IMR-90 (cell line): ENCODE results near the gene ERMP1. TPM values are rescaled to one million over a fixed set of nuclear protein-coding genes. Genes with fewer than 3 reads are reported as not detected.

ENCODE experiments used
- ATAC-seq: fragments of 200-7000 bp; cut with Tn5 transposase; 2 replicates; pipeline ENCODE4 v1.9.1; 2020; ENCODE audit warnings: low read depth, mild to moderate bottlenecking, moderate library complexity
- BruUV-seq: library from RNA; stranded (reverse); fragments of 400-500 nt; replicated peaks from 2 replicates; lab custom pipeline; 2021; lab: Mats Ljungman, UMichigan
- CTCF ChIA-PET: fragments of 300-600 bp; formaldehyde crosslinking; extraction: SDS; loops from one replicate; lab custom pipeline; 2021; ENCODE audit warnings: antibody characterized with exemption; lab: Yijun Ruan, JAX
- POLR2A ChIA-PET: fragments of 300-600 bp; sonication (Branson Sonifier 250); formaldehyde crosslinking; loops from one replicate; lab custom pipeline; 2022; ENCODE audit warnings: antibody characterized with exemption; ENCODE audit not compliant: unreplicated experiment; lab: Charles Lee
- DNase-seq: peaks from one replicate; pipeline ENCODE4 v3.0.0; 2013
- H2AFZ ChIP-seq: replicated peaks from 2 replicates; pipeline ENCODE3; 2013; ENCODE audit warnings: low read length, mild to moderate bottlenecking; ENCODE audit not compliant: poor library complexity
- H2AK5ac ChIP-seq: 2 replicates; pipeline ENCODE4 v1.6.1; 2013; ENCODE audit warnings: low read depth, low read length, inconsistent platforms
- H2AK9ac ChIP-seq: replicated peaks from 2 replicates; pipeline ENCODE3; 2013; ENCODE audit warnings: mild to moderate bottlenecking, low read depth, low read length, moderate library complexity; ENCODE audit not compliant: poor library complexity
- H2BK120ac ChIP-seq: 2 replicates; pipeline ENCODE4 v1.6.1; 2013; ENCODE audit warnings: low read depth, low read length, inconsistent platforms
- H2BK15ac ChIP-seq: 3 replicates; pipeline ENCODE4 v1.6.1; 2013; ENCODE audit warnings: low read depth, low read length, inconsistent platforms
- H2BK20ac ChIP-seq: 2 replicates; pipeline ENCODE4 v1.6.1; 2013; ENCODE audit warnings: low read depth, mild to moderate bottlenecking, inconsistent platforms, low read length, moderate library complexity
- H2BK5ac ChIP-seq: 2 replicates; pipeline ENCODE4 v1.6.1; 2013; ENCODE audit warnings: mild to moderate bottlenecking, low read depth, low read length, inconsistent platforms; ENCODE audit not compliant: poor library complexity, severe bottlenecking
- H3K14ac ChIP-seq: replicated peaks from 2 replicates; pipeline ENCODE4 v1.6.1; 2013; ENCODE audit warnings: low read depth, low read length, inconsistent platforms
- H3K18ac ChIP-seq: 2 replicates; pipeline ENCODE4 v1.6.1; 2013; ENCODE audit warnings: low read depth, low read length, control low read depth
- H3K23ac ChIP-seq: 2 replicates; pipeline ENCODE4 v1.6.1; 2013; ENCODE audit warnings: low read depth, low read length, inconsistent platforms
- H3K27ac ChIP-seq: 2 replicates; pipeline ENCODE4 v1.5.1; 2013; ENCODE audit warnings: mild to moderate bottlenecking, control low read depth, low read length; ENCODE audit not compliant: insufficient read depth
- H3K27me3 ChIP-seq: 2 replicates; pipeline ENCODE4 v1.6.1; 2013; ENCODE audit warnings: low read length; ENCODE audit not compliant: control insufficient read depth, insufficient read depth
- H3K36me3 ChIP-seq: 2 replicates; pipeline ENCODE4 v1.6.1; 2013; ENCODE audit warnings: low read length, mixed read lengths; ENCODE audit not compliant: control insufficient read depth, insufficient read depth
- H3K4ac ChIP-seq: 2 replicates; pipeline ENCODE4 v1.6.1; 2013; ENCODE audit warnings: low read depth, low read length, inconsistent platforms
- H3K4me1 ChIP-seq: 2 replicates; pipeline ENCODE4 v1.6.1; 2013; ENCODE audit warnings: low read length, mixed read lengths; ENCODE audit not compliant: control insufficient read depth, insufficient read depth
- H3K4me2 ChIP-seq: 2 replicates; pipeline ENCODE4 v1.6.1; 2013; ENCODE audit warnings: low read depth, mild to moderate bottlenecking, control low read depth, low read length, moderate library complexity
- H3K4me3 ChIP-seq: 2 replicates; pipeline ENCODE4 v1.5.1; 2013; ENCODE audit warnings: low read depth, mild to moderate bottlenecking, control low read depth, low read length, moderate library complexity; ENCODE audit not compliant: insufficient read depth
- H3K56ac ChIP-seq: 2 replicates; pipeline ENCODE4 v1.6.1; 2013; ENCODE audit warnings: low read length, inconsistent platforms; ENCODE audit not compliant: insufficient read depth; ENCODE audit errors: extremely low read depth
- H3K79me1 ChIP-seq, 2 experiments: 2 replicates each; pipeline ENCODE4 v1.6.1; 2013; ENCODE audit warnings: low read length in 2 of 2, inconsistent platforms in 1 of 2, low read depth in 1 of 2
- H3K9ac ChIP-seq: 2 replicates; pipeline ENCODE4 v1.6.1; 2013; ENCODE audit warnings: low read depth, low read length, control low read depth
- H3K9me1 ChIP-seq: 2 replicates; pipeline ENCODE4 v1.6.1; 2013; ENCODE audit warnings: low read length, inconsistent platforms; ENCODE audit not compliant: insufficient read depth
- H3K9me3 ChIP-seq: 2 replicates; pipeline ENCODE4 v1.6.1; 2013; ENCODE audit warnings: low read length; ENCODE audit not compliant: control insufficient read depth, insufficient read depth
- H4K20me1 ChIP-seq: 2 replicates; pipeline ENCODE4 v1.6.1; 2013; ENCODE audit warnings: low read length, inconsistent platforms; ENCODE audit not compliant: insufficient read depth
- H4K5ac ChIP-seq: 2 replicates; pipeline ENCODE4 v1.6.1; 2013; ENCODE audit warnings: mild to moderate bottlenecking, low read depth, low read length, control low read depth
- H4K8ac ChIP-seq, 2 experiments: 2 replicates each; pipeline ENCODE4 v1.6.1; 2013; ENCODE audit warnings: low read depth in 2 of 2, low read length in 2 of 2, control low read depth in 1 of 2, inconsistent platforms in 1 of 2
- H4K91ac ChIP-seq: 2 replicates; pipeline ENCODE4 v1.6.1; 2013; ENCODE audit warnings: low read depth, low read length, inconsistent platforms; ENCODE audit not compliant: insufficient read depth
- CEBPB ChIP-seq: IDR thresholded peaks from 2 replicates; pipeline ENCODE4 v1.6.1; 2012; ENCODE audit warnings: low read depth, low read length, improper control_type of control experiment
- ELK1 ChIP-seq: fragments of 150-350 bp; IDR thresholded peaks from 2 replicates; pipeline ENCODE4 v1.6.1; 2016; ENCODE audit warnings: low read depth, mild to moderate bottlenecking, low read length, moderate library complexity, borderline replicate concordance
- FOS ChIP-seq: fragments of 150-350 bp; IDR thresholded peaks from 2 replicates; pipeline ENCODE4 v1.6.1; 2016; ENCODE audit warnings: low read depth, low read length
- MAFK ChIP-seq: IDR thresholded peaks from 2 replicates; pipeline ENCODE4 v1.6.1; 2012; ENCODE audit warnings: low read depth, low read length, improper control_type of control experiment
- MAZ ChIP-seq: IDR thresholded peaks from 2 replicates; pipeline ENCODE4 v1.6.1; 2012; ENCODE audit warnings: low read depth, mild to moderate bottlenecking, low read length, improper control_type of control experiment, moderate library complexity, borderline replicate concordance
- POLR2A ChIP-seq: IDR thresholded peaks from 2 replicates; pipeline ENCODE4 v1.6.1; 2012; ENCODE audit warnings: mild to moderate bottlenecking, low read depth, low read length
- RAD21 ChIP-seq: IDR thresholded peaks from 2 replicates; pipeline ENCODE4 v1.6.1; 2012; ENCODE audit warnings: low read length, improper control_type of control experiment
- RCOR1 ChIP-seq: IDR thresholded peaks from 2 replicates; pipeline ENCODE4 v1.6.1; 2012; ENCODE audit warnings: mild to moderate bottlenecking, low read length, improper control_type of control experiment; ENCODE audit not compliant: insufficient replicate concordance
- RFX5 ChIP-seq: IDR thresholded peaks from 2 replicates; pipeline ENCODE4 v1.8.0; 2012; ENCODE audit warnings: low read depth, mild to moderate bottlenecking, low read length, moderate library complexity
- WGBS, 2 experiments: methylation state at CpG; one replicate each; pipeline versions ENCODE4 v1.1.5 to v1.1.7; 2013; ENCODE audit warnings: missing lambda C conversion rate in 2 of 2; ENCODE audit not compliant: insufficient read length in 1 of 2; ENCODE audit errors: extremely low coverage in 2 of 2; 5-methylcytosine and 5-hydroxymethylcytosine counted together
- dilution Hi-C: fragments of 300-500 bp; cut with HindIII; formaldehyde crosslinking; loops from one replicate; pipeline ENCODE4 v1.14.3; 2018; ENCODE audit warnings: low sequenced_read_pairs; ENCODE audit not compliant: unreplicated experiment
- in situ Hi-C: fragments of 300-500 bp; cut with MboI; formaldehyde crosslinking; loops from 3 replicates; pipeline ENCODE4 v1.14.3; 2019; ENCODE audit warnings: low sequenced_read_pairs, inconsistent platforms, mixed read lengths
- intact Hi-C: fragments of 100-400 bp; cut with micrococcal nuclease; formaldehyde crosslinking; loops from 2 replicates; pipeline ENCODE4 v1.10.0; 2022
- polyA plus RNA-seq, 3 experiments: library from polyadenylated mRNA; depleted of rRNA; stranded (reverse); fragments of >200 nt; gene quantifications; 2 replicates each; pipeline ENCODE4 v1.2.3, GENCODE V29; 2012; ENCODE audit warnings: low replicate concordance in 1 of 3
- total RNA-seq: library from RNA; depleted of rRNA; stranded (reverse); fragments of >200 nt; gene quantifications from 2 replicates; pipeline ENCODE4 v1.2.3, GENCODE V29; 2012

ERMP1 gene
- total and polyA plus RNA-seq, 2 of the 4 experiments (the other 2 are of a cell fraction), result 2.2 to 4.7 TPM

DNA sequence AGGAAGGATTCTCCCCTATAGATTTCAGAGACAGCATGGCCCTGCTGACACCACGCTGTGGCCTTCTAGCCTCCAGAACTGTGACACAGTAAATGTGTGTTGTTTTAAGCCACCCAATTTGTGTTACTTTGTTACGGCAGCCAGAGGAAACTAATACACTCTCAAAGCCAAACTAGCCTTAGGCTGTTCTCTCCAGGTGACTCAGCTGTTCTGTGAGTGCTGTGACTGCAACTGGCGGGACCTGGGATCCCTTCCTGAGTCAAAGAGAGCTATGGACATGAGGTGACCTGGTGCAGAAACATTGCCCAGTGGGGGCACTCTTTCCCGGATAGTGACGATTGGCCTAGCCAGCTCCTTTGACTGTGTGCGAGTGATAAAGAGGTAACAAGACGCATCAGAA, 43.8 kb upstream of the ERMP1 start:
- no peak overlapping the region for H3K18ac ChIP-seq
- H3K9me1 ChIP-seq, result no peaks in the 10 kb centered on the region
- H3K4me2 ChIP-seq, result no peak overlapping the region
- H3K4me3 ChIP-seq, result no peak overlapping the region
- no peak overlapping the region for H3K27ac ChIP-seq
- H3K27me3 ChIP-seq, result no peaks in the 10 kb centered on the region
- no peaks in the 10 kb centered on the region for H3K36me3 ChIP-seq
- H2BK120ac ChIP-seq, result no peak overlapping the region
- no peak overlapping the region for H3K14ac ChIP-seq
- no peaks in the 10 kb centered on the region for H3K4me1 ChIP-seq
- no peak overlapping the region for H3K56ac ChIP-seq
- no peak overlapping the region for H2AK5ac ChIP-seq
- intact Hi-C loops (no loop called here), dilution Hi-C loops (no loop called here), in situ Hi-C loops (no loop called here)
- H2AFZ ChIP-seq, result no peak overlapping the region
- ChIA-PET POLR2A (no interaction called here), CTCF (no interaction called here)
- no peak overlapping the region for H2BK5ac ChIP-seq
- no peak for TF ChIP-seq RAD21
- no peak for TF ChIP-seq RCOR1
- no peak for TF ChIP-seq POLR2A
- no peak for TF ChIP-seq MAFK
- TF ChIP-seq FOS, result no peak
- TF ChIP-seq ELK1, result no peak
- no peak for TF ChIP-seq RFX5
- TF ChIP-seq CEBPB, result no peak
- no peak for TF ChIP-seq MAZ
- no peak overlapping the region for H4K5ac ChIP-seq
- no peak overlapping the region for H2BK15ac ChIP-seq
- 90% methylated on average over 1 of the region's 7 CpGs; no CpG with 5 or more reads in 1 of the 2 experiments for WGBS, 2 experiments
- H3K9me3 ChIP-seq, result no peaks in the 10 kb centered on the region
- no peaks in the 10 kb centered on the region for H4K20me1 ChIP-seq
- no peak overlapping the region for H4K91ac ChIP-seq
- H2BK20ac ChIP-seq, result no peak overlapping the region
- no peak for DNase-seq
- no TSS peak for BruUV-seq
- no peak overlapping the region for H3K9ac ChIP-seq
- H4K8ac ChIP-seq, result no peak overlapping the region
- no peak for ATAC-seq
- H2AK9ac ChIP-seq, result no peak overlapping the region
- H3K79me1 ChIP-seq, result no peaks in the 10 kb centered on the region
- no peak overlapping the region for H3K4ac ChIP-seq
- no peak overlapping the region for H3K23ac ChIP-seq
